Activated CD4-positive, CD25-positive, alpha-beta regulatory T cell treated with anti-CD3 and anti-CD28 coated beads, Interleukin-2, amount 50 U/mL, for 72 hours (primary cell): ENCODE measurements around the gene LRRC8B.

Source experiments
- DNase-seq: peaks from one replicate; pipeline ENCODE4 v3.0.0; 2021

The LRRC8B gene

GRCh38 chr1:89635825-89636815 lies 111.5 kb downstream of the LRRC8B start:
- DNase-seq = no peak

- no peak for DNase-seq
Measured at GRCh38 chr1:89637496-89637895, 112.9 kb downstream of the LRRC8B start.

GRCh38 chr1:89640440-89640839 lies 115.8 kb downstream of the LRRC8B start:
- no peak for DNase-seq

GRCh38 chr1:89641781-89642180 lies 117.2 kb downstream of the LRRC8B start:
- no peak for DNase-seq

GRCh38 chr1:89643577-89643976 lies 118.9 kb downstream of the LRRC8B start:
- DNase-seq = no peak

- DNase-seq = no peak
Measured at GRCh38 chr1:89644119-89644814, 119.6 kb downstream of the LRRC8B start.

- no peak for DNase-seq
Measured at GRCh38 chr1:89646259-89646658, 121.6 kb downstream of the LRRC8B start.
